Gastrocnemius medialis (tissue), 4 donors: ENCODE data around the gene MAPK4.

Experiments used
- CTCF ChIP-seq, 5 experiments: fragments of 450-650 bp in 3 of 5; fragments of 200-600 bp in 2 of 5; sonication (generic) in 2 of 5; IDR thresholded peaks in 4 of 5; conservative IDR thresholded peaks in 1 of 5; 1 replicate in 4 of 5; 2 replicates in 1 of 5; pipeline ENCODE4 v1.5.1; 2016 to 2019; ENCODE audit warnings: antibody characterized with exemption in 5 of 5, mild to moderate bottlenecking in 3 of 5, moderate library complexity in 3 of 5
- POLR2A ChIP-seq, 2 donors: fragments of 450-650 bp; IDR thresholded peaks; one replicate each; pipeline ENCODE4 v1.6.1; 2017; ENCODE audit warnings: antibody characterized with exemption in 2 of 2, mild to moderate bottlenecking in 2 of 2, moderate library complexity in 2 of 2

- TF ChIP-seq POLR2A (IDR thresholded peaks at IDR 0.05): peak in 1 of 2 donors; percentile 38
- TF ChIP-seq CTCF (IDR thresholded peaks at IDR 0.05 in 4 of 5, conservative IDR thresholded peaks at IDR 0.05 in 1 of 5): no peak
These were observed 95.0 kb downstream of the MAPK4 start for GRCh38 chr18:50654658-50655550.
